CD14-positive monocyte (primary cell): ENCODE measurements around the gene OR2V1. TPM values are rescaled to one million over a fixed set of nuclear protein-coding genes. Genes with fewer than 3 reads are reported as not detected.

Experiments used
- DNase-seq, 3 donors: peaks; one replicate each; pipeline ENCODE4 v3.0.0-alpha.2; 2011 to 2022
- H2AFZ ChIP-seq: 2 replicates; pipeline ENCODE4 v1.6.0; 2012; ENCODE audit warnings: mild to moderate bottlenecking, low read depth, low read length, inconsistent platforms; ENCODE audit not compliant: insufficient read depth, poor library complexity, severe bottlenecking
- H3K27ac ChIP-seq, 2 donors: 1 replicate in 1 of 2; 2 replicates in 1 of 2; pipeline ENCODE4 v1.5.1; 2012 to 2013; ENCODE audit warnings: low read length in 2 of 2, control low read depth in 1 of 2, inconsistent platforms in 1 of 2, low read depth in 1 of 2, mild to moderate bottlenecking in 1 of 2
- H3K27me3 ChIP-seq, 2 donors: one replicate each; pipeline versions ENCODE4 v1.6.0 to v1.6.1; 2011 to 2013; ENCODE audit warnings: low read length in 2 of 2; ENCODE audit not compliant: control insufficient read depth in 2 of 2, insufficient read depth in 2 of 2
- H3K36me3 ChIP-seq, 2 donors: replicated peaks in 1 of 2; 1 replicate in 1 of 2; 2 replicates in 1 of 2; pipeline versions ENCODE4 v1.5.1 to v1.6.1; 2012 to 2013; ENCODE audit warnings: low read length in 2 of 2, control low read depth in 1 of 2, inconsistent platforms in 1 of 2, mild to moderate bottlenecking in 1 of 2; ENCODE audit not compliant: insufficient read depth in 2 of 2, control insufficient read depth in 1 of 2
- H3K4me1 ChIP-seq, 2 donors: 1 replicate in 1 of 2; 2 replicates in 1 of 2; pipeline versions ENCODE4 v1.5.1 to v1.6.1; 2012 to 2013; ENCODE audit warnings: low read length in 2 of 2, control low read depth in 1 of 2, inconsistent platforms in 1 of 2, mild to moderate bottlenecking in 1 of 2, moderate library complexity in 1 of 2; ENCODE audit not compliant: insufficient read depth in 2 of 2, control insufficient read depth in 1 of 2
- H3K4me2 ChIP-seq: replicated peaks from 2 replicates; pipeline ENCODE3; 2012; ENCODE audit warnings: low read length, moderate library complexity, mild to moderate bottlenecking; ENCODE audit not compliant: poor library complexity, severe bottlenecking; ENCODE audit errors: extremely low read depth
- H3K4me3 ChIP-seq, 3 experiments: fragments of 200-600 bp in 1 of 3; sonication (generic) in 1 of 3; replicated peaks in 1 of 3; 1 replicate in 2 of 3; 2 replicates in 1 of 3; pipeline ENCODE4 v1.5.1; 2011 to 2013; ENCODE audit warnings: low read length in 3 of 3, mild to moderate bottlenecking in 3 of 3, control low read depth in 2 of 3, low read depth in 2 of 3, inconsistent platforms in 1 of 3, moderate library complexity in 1 of 3
- H3K79me2 ChIP-seq: 2 replicates; pipeline ENCODE4 v1.6.0; 2012; ENCODE audit warnings: mild to moderate bottlenecking, control low read depth, inconsistent platforms, low read length, moderate library complexity; ENCODE audit not compliant: insufficient read depth
- H3K9ac ChIP-seq: 2 replicates; pipeline ENCODE4 v1.6.0; 2017; ENCODE audit warnings: low read length, mild to moderate bottlenecking; ENCODE audit not compliant: insufficient read depth, poor library complexity, severe bottlenecking
- H3K9me3 ChIP-seq, 2 donors: replicated peaks in 1 of 2; 1 replicate in 1 of 2; 2 replicates in 1 of 2; pipeline versions ENCODE4 v1.5.1 to v1.6.1; 2012 to 2013; ENCODE audit warnings: low read length in 2 of 2, control low read depth in 1 of 2; ENCODE audit not compliant: control insufficient read depth in 1 of 2, insufficient read depth in 1 of 2
- H4K20me1 ChIP-seq: 2 replicates; pipeline ENCODE4 v1.6.0; 2012; ENCODE audit warnings: mild to moderate bottlenecking, low read length, control low read depth, moderate library complexity; ENCODE audit not compliant: insufficient read depth
- H3K27ac Mint-ChIP-seq, 7 donors: one replicate each; pipeline ENCODE4 v1.8.0; 2020; ENCODE audit warnings: mild to moderate bottlenecking in 7 of 7, mixed read lengths in 7 of 7, moderate library complexity in 6 of 7, inconsistent platforms in 2 of 7
- H3K27me3 Mint-ChIP-seq, 3 donors: one replicate each; pipeline ENCODE4 v1.8.0; 2021 to 2022; ENCODE audit warnings: low read depth in 3 of 3, mild to moderate bottlenecking in 3 of 3, mixed read lengths in 3 of 3, moderate library complexity in 3 of 3, inconsistent platforms in 1 of 3
- H3K36me3 Mint-ChIP-seq, 2 donors: one replicate each; pipeline ENCODE4 v1.8.0; 2020; ENCODE audit warnings: mixed read lengths in 2 of 2, inconsistent platforms in 1 of 2, mild to moderate bottlenecking in 1 of 2
- H3K4me1 Mint-ChIP-seq: one replicate; pipeline ENCODE4 v1.8.0; 2020; ENCODE audit warnings: mild to moderate bottlenecking, mixed read lengths
- H3K4me3 Mint-ChIP-seq, 2 donors: one replicate each; pipeline ENCODE4 v1.8.0; 2020; ENCODE audit warnings: mild to moderate bottlenecking in 2 of 2, mixed read lengths in 2 of 2, moderate library complexity in 1 of 2
- H3K9me3 Mint-ChIP-seq, 7 donors: one replicate each; pipeline ENCODE4 v1.8.0; 2020 to 2022; ENCODE audit warnings: mixed read lengths in 7 of 7, mild to moderate bottlenecking in 6 of 7, moderate library complexity in 6 of 7, inconsistent platforms in 2 of 7
- WGBS: methylation state at CpG from one replicate; pipeline ENCODE4 v1.1.5; 2013; ENCODE audit warnings: missing lambda C conversion rate; ENCODE audit not compliant: insufficient coverage; 5-methylcytosine and 5-hydroxymethylcytosine counted together
- intact Hi-C, 2 donors: fragments of 100-400 bp; cut with micrococcal nuclease; formaldehyde crosslinking; loops; one replicate each; pipeline versions ENCODE4 v1.15.0 to v1.15.1; 2023
- polyA plus RNA-seq, 3 donors: library from polyadenylated mRNA; depleted of rRNA in 1 of 3; unstranded in 2 of 3; stranded (reverse) in 1 of 3; fragments of 300-500 nt in 2 of 3; fragments of >200 nt in 1 of 3; fragmentation: Illumina TruSeq in 2 of 3; gene quantifications; 1 replicate in 2 of 3; 2 replicates in 1 of 3; pipeline ENCODE4 v1.2.3, GENCODE V29; 2012 to 2021
- TF ChIP-seq, protein P1 (sequence below): fragments of 200-600 bp; IDR thresholded peaks from one replicate; pipeline ENCODE4 v1.8.0; 2022; ENCODE audit warnings: antibody characterized with exemption, mild to moderate bottlenecking

OR2V1 gene
- polyA plus RNA-seq, 3 donors, result not detected

DNA sequence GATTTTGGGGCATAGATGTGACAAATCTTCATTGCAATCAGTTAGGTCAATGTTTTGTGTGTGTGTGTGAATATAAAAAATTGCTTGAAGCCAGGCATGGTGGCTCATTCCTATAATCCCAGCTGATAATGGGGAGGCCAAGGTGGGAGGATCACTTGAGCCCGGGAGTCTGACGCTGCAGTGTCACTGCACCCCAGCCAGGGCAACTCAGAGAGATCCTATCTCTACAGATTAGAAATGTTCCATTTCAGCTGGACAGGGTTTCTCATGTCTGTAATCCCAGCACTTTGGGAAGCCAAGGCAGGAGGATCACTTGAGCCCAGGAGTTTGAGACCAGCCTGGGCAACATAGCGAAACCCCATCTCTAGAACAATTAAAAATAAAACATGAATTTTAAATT, 27.9 kb upstream of the OR2V1 start:
- H3K27me3 Mint-ChIP-seq, result peaks cover 11 to 22% (median 20%) of the 10 kb centered on the region in 3 donors
- H3K9me3 Mint-ChIP-seq, result peaks cover 2 to 7% (median 6%) of the 10 kb centered on the region in 7 donors
- H3K27me3 ChIP-seq, result peaks cover 0 to 12% of the 10 kb centered on the region in 2 donors
- H3K4me1 Mint-ChIP-seq, result peaks cover 21% of the 10 kb centered on the region
- TF ChIP-seq, protein P1, sequence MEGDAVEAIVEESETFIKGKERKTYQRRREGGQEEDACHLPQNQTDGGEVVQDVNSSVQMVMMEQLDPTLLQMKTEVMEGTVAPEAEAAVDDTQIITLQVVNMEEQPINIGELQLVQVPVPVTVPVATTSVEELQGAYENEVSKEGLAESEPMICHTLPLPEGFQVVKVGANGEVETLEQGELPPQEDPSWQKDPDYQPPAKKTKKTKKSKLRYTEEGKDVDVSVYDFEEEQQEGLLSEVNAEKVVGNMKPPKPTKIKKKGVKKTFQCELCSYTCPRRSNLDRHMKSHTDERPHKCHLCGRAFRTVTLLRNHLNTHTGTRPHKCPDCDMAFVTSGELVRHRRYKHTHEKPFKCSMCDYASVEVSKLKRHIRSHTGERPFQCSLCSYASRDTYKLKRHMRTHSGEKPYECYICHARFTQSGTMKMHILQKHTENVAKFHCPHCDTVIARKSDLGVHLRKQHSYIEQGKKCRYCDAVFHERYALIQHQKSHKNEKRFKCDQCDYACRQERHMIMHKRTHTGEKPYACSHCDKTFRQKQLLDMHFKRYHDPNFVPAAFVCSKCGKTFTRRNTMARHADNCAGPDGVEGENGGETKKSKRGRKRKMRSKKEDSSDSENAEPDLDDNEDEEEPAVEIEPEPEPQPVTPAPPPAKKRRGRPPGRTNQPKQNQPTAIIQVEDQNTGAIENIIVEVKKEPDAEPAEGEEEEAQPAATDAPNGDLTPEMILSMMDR, result no peak
- H3K4me3 ChIP-seq, result no peak overlapping the region
- H3K9ac ChIP-seq, result no peak overlapping the region
- no peaks in the 10 kb centered on the region for H4K20me1 ChIP-seq
- H3K79me2 ChIP-seq, result no peaks in the 10 kb centered on the region
- H3K4me1 ChIP-seq, result peaks cover 9 to 10% of the 10 kb centered on the region in 2 donors
- intact Hi-C loops, result loop anchor here (10.0 kb wide), 3 partner anchors 294 to 374 kb away; partner anchors contain the start of genes ZFP62 (in 2 of the 2) and MGAT1 (in 1 of the 2)
- H3K4me2 ChIP-seq, result no peak overlapping the region
- peaks cover 0 to 8% of the 10 kb centered on the region in 2 donors for H3K9me3 ChIP-seq
- H3K36me3 ChIP-seq, result no peaks in the 10 kb centered on the region
- 100% methylated on average over 2 of the region's 3 CpGs for WGBS
- H2AFZ ChIP-seq, result no peak overlapping the region
- no peak overlapping the region for H3K27ac ChIP-seq
- no peak overlapping the region for H3K27ac Mint-ChIP-seq
- no peak overlapping the region for H3K4me3 Mint-ChIP-seq
- H3K36me3 Mint-ChIP-seq, result peaks cover 0 to 2% of the 10 kb centered on the region in 2 donors
- no peak for DNase-seq

DNA sequence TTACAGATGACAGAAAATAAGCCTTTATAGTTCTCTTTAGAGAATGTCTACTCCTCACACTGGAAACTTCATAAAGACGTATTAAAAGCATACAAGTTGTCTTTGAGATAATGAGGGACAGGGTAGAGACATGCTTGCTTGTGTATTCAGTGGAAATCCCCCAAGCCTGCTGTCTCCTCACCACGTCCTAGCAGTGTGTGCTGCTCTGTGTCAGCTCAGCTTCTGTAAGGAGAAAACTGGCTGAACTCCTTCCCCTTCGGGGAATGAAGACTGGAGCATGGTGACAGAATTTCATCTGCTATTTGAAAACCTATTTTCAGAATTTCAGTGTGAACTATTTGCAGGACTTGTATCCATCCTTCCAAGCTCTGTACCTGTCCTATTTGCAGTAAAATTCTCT, 25.8 kb upstream of the OR2V1 start:
- intact Hi-C loops, result loop anchor here (10.0 kb wide), 3 partner anchors 292 to 372 kb away; partner anchors contain the start of genes ZFP62 (in 2 of the 2) and MGAT1 (in 1 of the 2)
- Mint-ChIP-seq H3K4me3 (no peak overlapping the region), H3K36me3 (no peaks in the 10 kb centered on the region), H3K9me3 (peaks cover 0 to 9% (median 3%) of the 10 kb centered on the region in 7 donors), H3K27me3 (peaks cover 3 to 14% (median 12%) of the 10 kb centered on the region in 3 donors), H3K4me1 (peaks cover 14% of the 10 kb centered on the region), H3K27ac (no peak overlapping the region)
- Histone ChIP-seq H3K4me2 (no peak overlapping the region), H2AFZ (no peak overlapping the region), H3K36me3 (no peaks in the 10 kb centered on the region), H4K20me1 (no peaks in the 10 kb centered on the region), H3K79me2 (no peaks in the 10 kb centered on the region), H3K27me3 (no peaks in the 10 kb centered on the region), H3K27ac (no peak overlapping the region), H3K4me1 (peaks cover 3 to 5% of the 10 kb centered on the region in 2 donors), H3K4me3 (no peak overlapping the region), H3K9me3 (peaks cover 0 to 8% of the 10 kb centered on the region in 2 donors), H3K9ac (no peak overlapping the region)
- 89% methylated on average over 1 of the region's 3 CpGs for WGBS
- no peak for DNase-seq
- TF ChIP-seq, protein P1, result no peak
